GM23338 (cell line): ENCODE measurements around the gene RIPK1. TPM values are rescaled to one million over a fixed set of nuclear protein-coding genes. Genes with fewer than 3 reads are reported as not detected.

Experiments
- ATAC-seq: fragments of 200-7000 bp; cut with Tn5 transposase; 3 replicates; pipeline ENCODE4 v1.9.1; 2020
- DNase-seq: peaks from one replicate; pipeline ENCODE4 v3.0.0-alpha.2; 2015; ENCODE audit warnings: low spot score
- H2AFZ ChIP-seq: fragments of 200-600 bp; sonication (generic); 2 replicates; pipeline ENCODE4 v1.8.0; 2016; ENCODE audit warnings: antibody characterized with exemption, mild to moderate bottlenecking, moderate library complexity
- H3F3A ChIP-seq: fragments of 200-600 bp; sonication (generic); replicated peaks from 2 replicates; pipeline ENCODE4 v1.8.0; 2017; ENCODE audit warnings: antibody characterized with exemption, mixed run types, low read depth
- H3K27ac ChIP-seq: fragments of 200-600 bp; sonication (generic); 2 replicates; pipeline ENCODE4 v1.6.1; 2016; ENCODE audit warnings: low read depth
- H3K27me3 ChIP-seq: fragments of 200-600 bp; sonication (generic); 2 replicates; pipeline ENCODE4 v1.8.0; 2016; ENCODE audit warnings: mild to moderate bottlenecking, mixed run types, moderate library complexity; ENCODE audit not compliant: insufficient read depth
- H3K36me3 ChIP-seq: fragments of 200-600 bp; sonication (generic); 2 replicates; pipeline ENCODE4 v1.8.0; 2016; ENCODE audit warnings: mild to moderate bottlenecking; ENCODE audit not compliant: insufficient read depth
- H3K4me1 ChIP-seq: fragments of 200-600 bp; sonication (generic); 2 replicates; pipeline ENCODE4 v1.8.0; 2016; ENCODE audit warnings: mild to moderate bottlenecking, moderate library complexity; ENCODE audit not compliant: insufficient read depth
- H3K4me2 ChIP-seq: fragments of 200-600 bp; sonication (generic); 2 replicates; pipeline ENCODE4 v1.7.1; 2017; ENCODE audit warnings: mixed run types
- H3K4me3 ChIP-seq: fragments of 200-600 bp; sonication (generic); 2 replicates; pipeline ENCODE4 v1.6.1; 2016; ENCODE audit warnings: mixed run types
- H3K79me2 ChIP-seq: fragments of 200-600 bp; sonication (generic); replicated peaks from 2 replicates; pipeline ENCODE4 v1.8.0; 2017; ENCODE audit warnings: mild to moderate bottlenecking; ENCODE audit not compliant: insufficient read depth
- H3K9me2 ChIP-seq: fragments of 200-600 bp; sonication (generic); 2 replicates; pipeline ENCODE4 v1.8.0; 2017; ENCODE audit not compliant: insufficient read depth
- H4K20me1 ChIP-seq: fragments of 200-600 bp; sonication (generic); replicated peaks from 2 replicates; pipeline ENCODE4 v1.8.0; 2017; ENCODE audit warnings: mild to moderate bottlenecking; ENCODE audit not compliant: insufficient read depth
- H3K27ac Mint-ChIP-seq: 2 replicates; pipeline ENCODE4 v1.8.0; 2020; ENCODE audit warnings: inconsistent platforms, mild to moderate bottlenecking, moderate library complexity, mixed read lengths
- H3K27me3 Mint-ChIP-seq: 3 replicates; pipeline ENCODE4 v1.8.0; 2022; ENCODE audit warnings: low read depth, mild to moderate bottlenecking, moderate library complexity, mixed read lengths, inconsistent platforms; ENCODE audit not compliant: insufficient read depth, poor library complexity
- H3K36me3 Mint-ChIP-seq: 3 replicates; pipeline ENCODE4 v1.8.0; 2021; ENCODE audit warnings: low read depth, mild to moderate bottlenecking, inconsistent platforms, moderate library complexity, mixed read lengths
- H3K4me1 Mint-ChIP-seq: 3 replicates; pipeline ENCODE4 v1.8.0; 2020; ENCODE audit warnings: mild to moderate bottlenecking, inconsistent platforms, mixed read lengths
- H3K4me3 Mint-ChIP-seq: 3 replicates; pipeline ENCODE4 v1.8.0; 2021; ENCODE audit warnings: moderate library complexity, mild to moderate bottlenecking, inconsistent platforms, mixed read lengths
- H3K9me3 Mint-ChIP-seq: 3 replicates; pipeline ENCODE4 v1.8.0; 2020; ENCODE audit warnings: moderate library complexity, mild to moderate bottlenecking, inconsistent platforms, mixed read lengths
- CREB1 ChIP-seq: fragments of 250-450 bp; sonication (Bioruptor Pico); IDR thresholded peaks from 2 replicates; pipeline ENCODE4 v1.5.0; 2020; ENCODE audit warnings: low read depth, mild to moderate bottlenecking, moderate library complexity
- CTCF ChIP-seq, 2 experiments: fragments of 200-600 bp in 1 of 2; sonication (generic) in 1 of 2; conservative IDR thresholded peaks; 2 replicates each; pipeline versions ENCODE4 v1.5.1 to v1.6.1; 2016 to 2017; ENCODE audit warnings: antibody characterized with exemption in 2 of 2, low read depth in 2 of 2, mild to moderate bottlenecking in 2 of 2, moderate library complexity in 1 of 2
- ETS1 ChIP-seq: IDR thresholded peaks from 2 replicates; pipeline ENCODE4 v1.6.1; 2016; ENCODE audit warnings: antibody characterized with exemption
- EZH2 ChIP-seq: fragments of 200-600 bp; sonication (generic); IDR thresholded peaks from one replicate; pipeline ENCODE4 v1.8.0; 2017; ENCODE audit warnings: antibody characterized with exemption, mild to moderate bottlenecking, low read depth; ENCODE audit not compliant: unreplicated experiment
- EZH2phosphoT487 ChIP-seq: fragments of 200-600 bp; sonication (generic); IDR thresholded peaks from one replicate; pipeline ENCODE4 v1.8.1; 2018; ENCODE audit warnings: antibody characterized with exemption; ENCODE audit not compliant: unreplicated experiment
- JUNB ChIP-seq: IDR thresholded peaks from one replicate; pipeline ENCODE4 v1.6.1; 2016; ENCODE audit warnings: antibody characterized with exemption; ENCODE audit not compliant: unreplicated experiment
- NANOG ChIP-seq: IDR thresholded peaks from 2 replicates; pipeline ENCODE4 v1.6.1; 2016; ENCODE audit warnings: antibody characterized with exemption, borderline replicate concordance
- POLR2AphosphoS5 ChIP-seq: IDR thresholded peaks from 2 replicates; pipeline ENCODE4 v1.6.1; 2016; ENCODE audit warnings: antibody characterized with exemption, low read depth
- REST ChIP-seq: IDR thresholded peaks from one replicate; pipeline ENCODE4 v1.6.1; 2018; ENCODE audit warnings: antibody characterized with exemption; ENCODE audit not compliant: unreplicated experiment
- STAT1 ChIP-seq: IDR thresholded peaks from one replicate; pipeline ENCODE4 v1.6.1; 2016; ENCODE audit warnings: antibody characterized with exemption; ENCODE audit not compliant: unreplicated experiment
- ZNF114 ChIP-seq: fragments of 250-450 bp; sonication (Bioruptor Pico); IDR thresholded peaks from 2 replicates; pipeline ENCODE4 v1.5.0; 2020; ENCODE audit warnings: mild to moderate bottlenecking, moderate library complexity
- ZNF331 ChIP-seq: fragments of 250-450 bp; sonication (Bioruptor Pico); IDR thresholded peaks from 2 replicates; pipeline ENCODE4 v1.5.0; 2020; ENCODE audit warnings: low read depth, mild to moderate bottlenecking, moderate library complexity
- ZNF462 ChIP-seq: fragments of 250-450 bp; sonication (Bioruptor Pico); IDR thresholded peaks from 2 replicates; pipeline ENCODE4 v1.5.0; 2020; ENCODE audit warnings: mild to moderate bottlenecking, moderate library complexity
- polyA plus RNA-seq: library from polyadenylated mRNA; unstranded; fragments of >200 nt; fragmentation: Nextera tagmentation; extraction: Ambion mirVana; gene quantifications from 2 replicates; pipeline ENCODE4 v1.2.1, GENCODE V29; 2016
- total RNA-seq: library from RNA; depleted of rRNA; stranded (reverse); fragments of >200 nt; shearing (Covaris generic); gene quantifications from 2 replicates; pipeline ENCODE4 v1.2.3, GENCODE V29; 2014

Gene RIPK1
- total and polyA plus RNA-seq, 2 experiments from 2014 or later, result 5.7 to 19.4 TPM

GRCh38 chr6:3052481-3053230 is 15.6 kb upstream of the RIPK1 start:
- Histone ChIP-seq H2AFZ (peak overlapping the region; percentile 75; the same call in 1 of the 2 replicates), H3K36me3 (no peaks in the 10 kb centered on the region), H3K4me2 (peak overlapping the region; percentile 84), H3K79me2 (no peaks in the 10 kb centered on the region), H3K4me3 (peak overlapping the region; percentile 70), H3K9me2 (peaks cover 4% of the 10 kb centered on the region; the same call in 1 of the 2 replicates), H4K20me1 (no peaks in the 10 kb centered on the region), H3K27ac (no peak overlapping the region), H3K4me1 (peaks cover 19% of the 10 kb centered on the region), H3F3A (peaks cover 17% of the 10 kb centered on the region), H3K27me3 (no peaks in the 10 kb centered on the region)
- ATAC-seq, result no peak
- Mint-ChIP-seq H3K9me3 (no peaks in the 10 kb centered on the region), H3K36me3 (no peaks in the 10 kb centered on the region; the same call in 2 of the 3 replicates), H3K27ac (no peak overlapping the region), H3K4me3 (peak overlapping the region; percentile 80), H3K27me3 (peaks cover 26% of the 10 kb centered on the region), H3K4me1 (peaks cover 32% of the 10 kb centered on the region)
- no peak for TF ChIP-seq REST
- no peak for TF ChIP-seq EZH2phosphoT487
- TF ChIP-seq CTCF (conservative IDR thresholded peaks at IDR 0.05; ENCODE audit: low read depth in 2 of 2), result no peak
- TF ChIP-seq STAT1, result no peak
- no peak for TF ChIP-seq EZH2
- no peak for TF ChIP-seq NANOG
- TF ChIP-seq ZNF462 (CRISPR knock-in tag), result no peak
- no peak for TF ChIP-seq POLR2AphosphoS5
- TF ChIP-seq ZNF114 (CRISPR knock-in tag), result no peak
- no peak for TF ChIP-seq JUNB
- TF ChIP-seq ETS1, result no peak
- no peak for TF ChIP-seq ZNF331
- TF ChIP-seq CREB1 (CRISPR knock-in tag), result no peak
- DNase-seq, result no peak
